NCI-H526 (cell line): ENCODE data around the gene KCNK16.

Source experiments
- DNase-seq, 2 experiments: peaks; one replicate each; lab custom pipeline; 2025; lab: John Stamatoyannopoulos, UW

KCNK16 gene

DNA sequence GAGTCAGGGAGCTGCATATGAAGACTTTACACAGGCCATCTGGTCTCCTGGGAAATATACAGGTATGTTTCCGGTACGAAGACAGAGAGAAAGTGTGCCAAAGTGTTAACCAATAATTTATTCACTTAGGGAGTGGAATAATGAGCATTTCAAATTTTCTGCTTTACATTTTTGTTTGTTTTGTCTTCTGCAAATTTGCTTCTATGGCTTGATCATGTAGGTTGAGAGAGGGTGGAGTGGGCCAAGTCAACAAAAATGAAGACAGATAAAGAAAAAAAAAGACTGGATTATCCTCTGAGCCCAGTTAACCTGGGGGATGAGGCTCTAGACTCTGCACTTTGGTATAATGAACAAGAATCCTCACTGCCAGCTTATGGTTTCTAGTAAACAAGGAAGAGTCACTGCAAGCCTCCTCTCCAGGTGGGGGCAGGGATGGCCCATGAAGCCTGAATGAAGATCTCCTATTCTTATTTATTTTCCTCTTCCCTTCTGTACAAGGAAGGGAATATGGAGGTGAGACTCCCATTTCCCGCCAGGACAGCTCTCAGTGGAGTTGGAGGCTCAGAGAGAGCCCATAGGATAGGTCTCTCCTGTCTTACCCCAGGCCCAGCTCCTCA, 46.0 kb downstream of the KCNK16 start:
- peak in 1 of 2 experiments; percentile 11 for DNase-seq

DNA sequence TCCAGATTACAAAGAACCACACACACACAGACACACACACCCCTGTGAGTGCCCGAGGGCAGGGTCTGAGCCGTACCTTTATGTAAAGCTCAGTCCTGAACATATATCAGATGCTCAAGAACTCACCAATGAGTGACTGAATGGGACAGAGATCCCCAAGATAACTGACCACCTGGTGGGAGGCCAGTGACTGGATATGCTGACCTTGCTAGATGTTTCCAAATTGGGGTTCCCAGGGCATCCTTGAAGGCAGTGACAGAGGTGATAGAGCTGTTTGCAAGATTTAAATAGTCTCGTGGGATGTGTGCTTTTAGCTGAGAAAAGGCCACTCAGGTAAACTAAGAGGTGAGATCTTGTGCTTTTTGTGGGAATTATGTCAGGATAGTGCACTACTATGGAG, 47.6 kb downstream of the KCNK16 start:
- no peak for DNase-seq

DNA sequence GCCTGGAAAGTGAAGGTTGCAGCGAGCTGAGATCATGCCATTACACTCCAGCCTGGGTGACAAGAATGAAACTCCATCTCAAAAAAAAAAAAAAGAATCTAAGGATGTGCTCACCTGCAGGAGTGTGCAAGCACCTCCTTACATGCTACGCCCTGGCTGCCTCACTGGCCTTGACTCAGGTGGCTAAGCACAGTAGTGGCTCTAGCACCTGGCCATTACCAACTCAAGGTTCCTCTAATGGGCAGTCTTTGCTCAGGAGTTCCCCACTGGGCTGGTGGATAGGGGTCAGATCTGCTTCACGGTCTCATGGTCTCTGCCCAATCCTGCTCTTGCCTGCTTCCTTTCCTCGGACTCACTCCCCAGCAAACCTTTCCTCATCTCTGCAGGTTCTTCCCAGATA, 48.0 kb downstream of the KCNK16 start:
- no peak for DNase-seq

DNA sequence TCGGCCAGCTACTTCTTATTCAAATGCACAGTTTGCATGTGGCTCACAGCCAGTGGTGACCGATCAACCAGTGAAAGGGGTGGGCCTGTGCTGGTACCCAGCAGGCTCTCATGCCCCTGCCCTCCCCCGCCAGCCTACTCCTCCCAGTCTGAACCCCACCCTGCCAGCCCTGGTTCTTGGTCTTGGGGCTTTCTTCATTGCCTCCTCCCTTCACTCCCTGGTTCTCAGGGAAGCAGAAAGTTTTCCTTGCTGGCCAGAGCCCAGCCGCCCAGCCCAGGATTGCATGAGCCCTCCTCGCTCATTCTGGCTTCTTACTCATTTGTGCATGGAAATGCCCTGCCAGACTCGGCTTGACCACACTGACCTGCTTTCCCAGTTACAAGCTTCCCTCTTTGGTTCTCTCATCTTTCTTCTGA, 49.1 kb downstream of the KCNK16 start:
- DNase-seq, result peak; percentile 87 to 92

DNA sequence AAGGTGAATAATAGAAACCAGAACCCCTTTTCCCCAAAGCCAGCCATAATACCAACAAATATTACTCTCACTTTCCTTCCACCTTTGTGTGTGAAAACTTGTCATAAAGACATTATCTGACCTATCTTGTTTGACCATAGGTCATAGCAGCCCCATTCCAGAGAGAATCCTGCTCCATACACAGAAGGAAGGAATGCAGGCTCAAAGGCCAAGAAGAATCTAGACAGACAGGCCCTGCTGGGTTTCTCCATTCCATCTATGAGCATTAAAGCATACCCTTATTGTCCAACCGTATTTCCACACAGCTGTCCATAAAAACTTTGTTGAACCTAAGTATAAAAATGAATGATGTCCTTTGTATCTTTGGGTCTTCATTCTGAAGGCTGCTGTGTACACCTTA, 52.5 kb downstream of the KCNK16 start:
- no peak for DNase-seq

DNA sequence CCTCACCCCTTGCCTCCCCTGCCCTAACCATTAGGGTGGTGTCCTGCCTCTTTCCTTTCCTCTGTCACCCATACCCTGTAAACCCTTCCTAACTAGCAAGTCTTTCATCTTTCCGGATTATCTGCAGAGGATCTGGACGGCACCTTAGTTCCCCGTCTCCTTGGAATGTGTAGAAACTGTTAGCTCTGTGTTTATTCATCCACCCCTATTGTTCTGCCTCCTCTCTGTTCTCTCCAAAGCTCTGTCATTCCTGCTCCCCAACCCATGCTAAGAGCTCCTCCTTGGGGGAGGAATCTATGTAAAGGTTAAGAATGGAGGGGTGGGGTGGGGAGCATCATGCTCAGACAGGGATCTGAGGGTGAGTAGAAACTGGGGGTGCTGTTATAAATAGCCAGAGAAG, 53.8 kb downstream of the KCNK16 start:
- no peak for DNase-seq

DNA sequence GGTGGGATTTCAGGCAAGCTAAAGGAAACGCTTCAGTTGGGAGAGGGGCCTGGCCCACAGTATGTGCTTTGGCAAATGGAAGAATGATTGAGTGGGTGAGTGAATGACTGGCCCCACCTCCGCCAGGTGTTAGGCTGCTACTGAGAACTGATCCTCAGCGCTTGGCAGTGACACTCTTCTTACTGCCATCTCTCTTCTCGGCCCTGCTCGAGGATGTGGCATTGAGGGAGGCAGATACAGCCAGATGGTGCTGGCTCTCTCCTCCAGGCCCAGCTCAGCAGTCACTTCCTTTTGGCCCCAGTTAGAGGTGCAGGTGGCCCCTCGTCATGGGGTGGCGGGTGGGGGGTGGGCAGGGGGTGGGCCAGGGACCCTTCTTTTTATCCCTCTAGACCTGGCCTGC, 54.3 kb downstream of the KCNK16 start:
- DNase-seq, result no peak

DNA sequence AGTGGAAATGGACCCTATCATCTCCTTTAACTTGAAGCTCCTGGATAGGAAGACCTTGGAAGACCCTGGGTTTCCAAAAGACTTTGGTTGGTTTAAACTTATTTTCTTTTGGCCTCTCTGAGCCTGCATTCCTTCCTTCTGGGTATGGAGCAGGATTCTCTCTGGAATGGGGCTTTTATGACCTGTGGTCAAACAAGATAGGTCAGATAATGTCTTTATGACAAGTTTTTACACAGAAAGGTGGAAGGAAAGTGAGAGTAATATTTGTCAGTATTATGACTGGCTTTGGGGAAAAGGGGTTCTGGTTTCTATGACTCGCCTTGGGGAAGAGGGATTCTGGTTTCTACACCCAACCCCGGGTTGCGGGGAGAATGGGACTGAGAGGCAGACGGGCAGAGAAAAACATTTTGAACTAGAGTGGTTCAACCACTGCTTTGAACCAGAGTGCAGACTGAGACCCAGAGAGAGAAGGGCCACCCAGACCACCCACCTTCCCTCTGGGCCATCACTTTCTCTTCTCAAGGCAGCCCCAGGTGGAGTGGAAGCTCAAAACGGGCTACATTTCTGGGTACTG, 55.6 kb downstream of the KCNK16 start:
- DNase-seq, result no peak

DNA sequence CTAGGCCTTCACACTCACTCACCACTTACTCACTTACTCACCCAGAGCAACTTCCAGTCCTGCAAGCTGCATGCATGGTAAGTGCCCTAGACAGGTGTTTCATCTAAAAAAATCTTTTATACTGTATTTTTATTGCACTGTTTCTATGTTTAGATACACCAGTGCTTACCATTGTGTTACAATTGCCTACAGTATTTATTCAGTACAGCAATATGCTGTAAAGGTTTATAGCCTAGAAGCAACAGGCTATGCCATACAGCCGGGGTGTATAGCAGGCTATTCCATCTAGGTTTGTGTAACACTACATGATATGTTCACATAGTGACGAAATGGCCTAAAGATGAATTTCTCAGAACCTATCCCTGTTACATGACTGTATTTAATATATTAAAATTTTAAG, 56.1 kb downstream of the KCNK16 start:
- no peak for DNase-seq
